HG02943 (cell line): Measurements from ENCODE around the gene HERPUD1.

Experiments used
- ATAC-seq: cut with Tn5 transposase; IDR thresholded peaks from one replicate; pipeline ENCODE4 v1.9.1; 2021; ENCODE audit warnings: mild to moderate bottlenecking, low read depth, moderate library complexity; ENCODE audit not compliant: unreplicated experiment

The HERPUD1 gene

GRCh38 chr16:56910654-56911539 lies 21.0 kb upstream of the HERPUD1 start:
- ATAC-seq: no peak

- ATAC-seq: peak; percentile 64
Measured at GRCh38 chr16:56911771-56912571, 20.0 kb upstream of the HERPUD1 start.

GRCh38 chr16:56912746-56913708 lies 18.9 kb upstream of the HERPUD1 start:
- no peak for ATAC-seq

GRCh38 chr16:56914896-56915295 lies 17.0 kb upstream of the HERPUD1 start:
- ATAC-seq: no peak

GRCh38 chr16:56915336-56916119 lies 16.4 kb upstream of the HERPUD1 start:
- no peak for ATAC-seq

GRCh38 chr16:56916571-56917403 lies 15.2 kb upstream of the HERPUD1 start:
- ATAC-seq: peak; percentile 57

GRCh38 chr16:56918467-56919012 lies 13.4 kb upstream of the HERPUD1 start:
- ATAC-seq: no peak

GRCh38 chr16:56919099-56919800 lies 12.7 kb upstream of the HERPUD1 start:
- no peak for ATAC-seq

GRCh38 chr16:56921571-56921970 lies 10.4 kb upstream of the HERPUD1 start:
- ATAC-seq: no peak

GRCh38 chr16:56923481-56924091 lies 8.4 kb upstream of the HERPUD1 start:
- ATAC-seq: no peak

GRCh38 chr16:56927471-56927870 lies 4.5 kb upstream of the HERPUD1 start:
- ATAC-seq: no peak

GRCh38 chr16:56929639-56930038 lies 2.3 kb upstream of the HERPUD1 start:
- ATAC-seq: no peak

- ATAC-seq: no peak
Measured at GRCh38 chr16:56930486-56931270, 1.3 kb upstream of the HERPUD1 start.

- peak; percentile 35 for ATAC-seq
Measured at GRCh38 chr16:56931271-56931891, 561 bp upstream of the HERPUD1 start.

GRCh38 chr16:56932721-56933619 lies 1.0 kb downstream of the HERPUD1 start:
- no peak for ATAC-seq
